H9 (cell line): ENCODE measurements around the gene LYPD6. TPM values are rescaled to one million over a fixed set of nuclear protein-coding genes. Genes with fewer than 3 reads are reported as not detected.

Experiments
- DNase-seq: peaks from one replicate; pipeline ENCODE4 v3.0.0-alpha.2; 2017
- H2AFZ ChIP-seq: one replicate; pipeline ENCODE4 v1.6.1; 2013; ENCODE audit warnings: mild to moderate bottlenecking, low read length, control low read depth, moderate library complexity
- H2AK5ac ChIP-seq: 2 replicates; pipeline ENCODE4 v1.6.1; 2013; ENCODE audit warnings: low read length, control low read depth, mixed read lengths; ENCODE audit not compliant: insufficient read length
- H2BK120ac ChIP-seq: one replicate; pipeline ENCODE4 v1.6.1; 2013; ENCODE audit warnings: low read depth, mild to moderate bottlenecking, low read length, control low read depth, inconsistent platforms; ENCODE audit not compliant: poor library complexity, severe bottlenecking
- H2BK12ac ChIP-seq: 2 replicates; pipeline ENCODE4 v1.6.1; 2013; ENCODE audit warnings: low read length, control low read depth, mixed read lengths, low read depth; ENCODE audit not compliant: insufficient read length
- H2BK15ac ChIP-seq: 2 replicates; pipeline ENCODE4 v1.6.1; 2013; ENCODE audit warnings: low read depth, low read length, control low read depth
- H2BK20ac ChIP-seq: one replicate; pipeline ENCODE4 v1.6.1; 2013; ENCODE audit warnings: low read depth, mild to moderate bottlenecking, low read length, control low read depth, inconsistent platforms; ENCODE audit not compliant: poor library complexity, severe bottlenecking
- H2BK5ac ChIP-seq: 2 replicates; pipeline ENCODE4 v1.6.1; 2013; ENCODE audit warnings: low read length, control low read depth, mixed read lengths; ENCODE audit not compliant: insufficient read length
- H3K14ac ChIP-seq: 2 replicates; pipeline ENCODE4 v1.6.1; 2013; ENCODE audit warnings: low read length, control low read depth; ENCODE audit not compliant: insufficient read depth
- H3K18ac ChIP-seq: 2 replicates; pipeline ENCODE4 v1.6.1; 2013; ENCODE audit warnings: low read depth, mild to moderate bottlenecking, mixed read lengths, low read length, control low read depth; ENCODE audit not compliant: insufficient read length
- H3K23ac ChIP-seq: 2 replicates; pipeline ENCODE4 v1.6.1; 2013; ENCODE audit warnings: low read length, control low read depth, mixed read lengths, low read depth; ENCODE audit not compliant: insufficient read length
- H3K23me2 ChIP-seq: 2 replicates; pipeline ENCODE4 v1.6.1; 2013; ENCODE audit warnings: low read depth, mild to moderate bottlenecking, mixed read lengths, low read length, control low read depth; ENCODE audit not compliant: insufficient read length, poor library complexity, severe bottlenecking
- H3K27ac ChIP-seq: 2 replicates; pipeline ENCODE4 v1.5.1; 2013; ENCODE audit warnings: low read length, control low read depth, mixed read lengths, low read depth; ENCODE audit not compliant: insufficient read length
- H3K27me3 ChIP-seq: 2 replicates; pipeline ENCODE4 v1.6.1; 2013; ENCODE audit warnings: low read length, control low read depth, inconsistent platforms; ENCODE audit not compliant: insufficient read depth
- H3K4ac ChIP-seq: 2 replicates; pipeline ENCODE4 v1.6.1; 2013; ENCODE audit warnings: low read depth, mild to moderate bottlenecking, control low read depth, inconsistent platforms, low read length, moderate library complexity
- H3K4me1 ChIP-seq: 2 replicates; pipeline ENCODE4 v1.6.1; 2013; ENCODE audit warnings: low read length, control low read depth, inconsistent platforms; ENCODE audit not compliant: insufficient read depth
- H3K4me2 ChIP-seq: 2 replicates; pipeline ENCODE4 v1.6.1; 2013; ENCODE audit warnings: low read length, control low read depth, mixed read lengths; ENCODE audit not compliant: insufficient read length, insufficient read depth
- H3K56ac ChIP-seq: 2 replicates; pipeline ENCODE4 v1.6.1; 2013; ENCODE audit warnings: low read depth, mild to moderate bottlenecking, mixed read lengths, low read length, control low read depth; ENCODE audit not compliant: insufficient read length
- H3K79me1 ChIP-seq: 2 replicates; pipeline ENCODE4 v1.6.1; 2013; ENCODE audit warnings: low read depth, mild to moderate bottlenecking, moderate library complexity, low read length, control low read depth, inconsistent platforms; ENCODE audit not compliant: insufficient read depth, poor library complexity, severe bottlenecking
- H3K79me2 ChIP-seq: 2 replicates; pipeline ENCODE4 v1.6.1; 2013; ENCODE audit warnings: low read length, control low read depth, inconsistent platforms; ENCODE audit not compliant: insufficient read depth
- H3K9ac ChIP-seq: 2 replicates; pipeline ENCODE4 v1.6.1; 2013; ENCODE audit warnings: low read length, control low read depth, mixed read lengths; ENCODE audit not compliant: insufficient read length; ENCODE audit errors: extremely low read depth
- H3K9me3 ChIP-seq: one replicate; pipeline ENCODE4 v1.6.1; 2013; ENCODE audit warnings: low read depth, low read length, inconsistent platforms; ENCODE audit not compliant: control insufficient read depth
- H3T11ph ChIP-seq: one replicate; pipeline ENCODE4 v1.6.1; 2013; ENCODE audit warnings: mild to moderate bottlenecking, low read length, control low read depth, inconsistent platforms
- H4K20me1 ChIP-seq: one replicate; pipeline ENCODE4 v1.6.1; 2013; ENCODE audit not compliant: control insufficient read depth, insufficient read length, insufficient read depth
- H4K5ac ChIP-seq: 2 replicates; pipeline ENCODE4 v1.6.1; 2013; ENCODE audit warnings: low read depth, mild to moderate bottlenecking, mixed read lengths, low read length, control low read depth; ENCODE audit not compliant: insufficient read length
- H4K8ac ChIP-seq: replicated peaks from 2 replicates; pipeline ENCODE4 v1.6.1; 2013; ENCODE audit warnings: low read length, control low read depth, mixed read lengths, low read depth; ENCODE audit not compliant: insufficient read length
- H4K91ac ChIP-seq: 2 replicates; pipeline ENCODE4 v1.6.1; 2013; ENCODE audit warnings: low read depth, mild to moderate bottlenecking, moderate library complexity, mixed read lengths, low read length, control low read depth; ENCODE audit not compliant: insufficient read length
- H3K27ac Mint-ChIP-seq, 3 experiments: 2 replicates in 2 of 3; 3 replicates in 1 of 3; pipeline ENCODE4 v1.8.0; 2020 to 2021; ENCODE audit warnings: mixed read lengths in 3 of 3, mild to moderate bottlenecking in 1 of 3, moderate library complexity in 1 of 3
- H3K27me3 Mint-ChIP-seq: 2 replicates; pipeline ENCODE4 v1.8.0; 2021; ENCODE audit warnings: low read depth, mild to moderate bottlenecking, moderate library complexity, mixed read lengths
- H3K36me3 Mint-ChIP-seq, 3 experiments: 2 replicates in 2 of 3; 3 replicates in 1 of 3; pipeline ENCODE4 v1.8.0; 2020 to 2021; ENCODE audit warnings: low read depth in 3 of 3, mixed read lengths in 3 of 3; ENCODE audit not compliant: insufficient read depth in 1 of 3
- H3K4me1 Mint-ChIP-seq, 2 experiments: 2 replicates each; pipeline ENCODE4 v1.8.0; 2020; ENCODE audit warnings: mixed read lengths in 2 of 2
- H3K4me3 Mint-ChIP-seq, 2 experiments: 2 replicates in 1 of 2; 3 replicates in 1 of 2; pipeline ENCODE4 v1.8.0; 2020 to 2021; ENCODE audit warnings: mild to moderate bottlenecking in 2 of 2, mixed read lengths in 2 of 2, moderate library complexity in 1 of 2
- H3K9me3 Mint-ChIP-seq, 2 experiments: 2 replicates in 1 of 2; 3 replicates in 1 of 2; pipeline ENCODE4 v1.8.0; 2020; ENCODE audit warnings: mild to moderate bottlenecking in 2 of 2, mixed read lengths in 2 of 2, moderate library complexity in 1 of 2
- CTCF ChIP-seq: fragments of 200-600 bp; sonication (generic); conservative IDR thresholded peaks from 3 replicates; pipeline ENCODE4 v1.8.0; 2021; ENCODE audit warnings: antibody characterized with exemption, mild to moderate bottlenecking
- WGBS: extraction: QIAGEN DNeasy Blood & Tissue Kit; methylation state at CpG from one replicate; pipeline ENCODE4 v1.1.7; 2013; ENCODE audit warnings: missing lambda C conversion rate, low lambda C conversion rate, mixed read lengths; ENCODE audit not compliant: insufficient read length; ENCODE audit errors: extremely low coverage; 5-methylcytosine and 5-hydroxymethylcytosine counted together
- total RNA-seq: library from RNA; stranded (reverse); gene quantifications from 2 replicates; pipeline ENCODE4 v1.2.1, GENCODE V29; 2021

The LYPD6 gene
- total RNA-seq, 1 experiment from 2014 or later, result 3.0 TPM

GRCh38 chr2:149415086-149415485 is 84.7 kb downstream of the LYPD6 start:
- TF ChIP-seq CTCF, result no peak
- Histone ChIP-seq H4K8ac (no peak overlapping the region), H3K4me1 (no peaks in the 10 kb centered on the region; the same call in 1 of the 2 replicates), H3K4me2 (no peak overlapping the region), H2BK12ac (no peak overlapping the region), H2BK5ac (no peak overlapping the region), H3K79me1 (no peaks in the 10 kb centered on the region), H3K27ac (no peak overlapping the region), H3K56ac (no peak overlapping the region), H3K14ac (no peak overlapping the region), H2BK15ac (no peak overlapping the region), H2BK120ac (no peak overlapping the region), H3K4ac (no peak overlapping the region), H3K9ac (no peak overlapping the region), H3K79me2 (no peaks in the 10 kb centered on the region), H3T11ph (no peak overlapping the region), H3K23me2 (no peaks in the 10 kb centered on the region), H4K91ac (no peak overlapping the region), H3K27me3 (no peaks in the 10 kb centered on the region), H3K18ac (no peak overlapping the region), H4K20me1 (no peaks in the 10 kb centered on the region), H2AFZ (no peak overlapping the region), H2AK5ac (no peak overlapping the region), H3K9me3 (no peaks in the 10 kb centered on the region), H4K5ac (no peak overlapping the region), H2BK20ac (no peak overlapping the region), H3K23ac (no peak overlapping the region)
- peak overlapping the region in 2 of 3 experiments; percentile 2 to 3; a peak in 2 of 7 replicates for H3K27ac Mint-ChIP-seq
- no peak for DNase-seq
- H3K4me3 Mint-ChIP-seq, result no peak overlapping the region
- WGBS, result no CpG with 5 or more reads among the region's 1 CpG
- no peaks in the 10 kb centered on the region for H3K9me3 Mint-ChIP-seq
- H3K36me3 Mint-ChIP-seq, result no peaks in the 10 kb centered on the region
- H3K4me1 Mint-ChIP-seq, result peaks cover 18 to 21% of the 10 kb centered on the region in 2 experiments
- no peaks in the 10 kb centered on the region for H3K27me3 Mint-ChIP-seq
